Mammary epithelial cell (primary cell): ENCODE data around the gene TEX264.

Experiments
- EZH2 ChIP-seq: IDR thresholded peaks from 2 replicates; pipeline ENCODE4 v1.6.1; 2012; ENCODE audit warnings: low read length, inconsistent platforms, borderline replicate concordance
- TF ChIP-seq, protein P1 (sequence below), 2 donors: IDR thresholded peaks in 1 of 2; conservative IDR thresholded peaks in 1 of 2; 2 replicates each; pipeline ENCODE4 v1.5.1; 2011 to 2012; ENCODE audit warnings: inconsistent platforms in 2 of 2, low read length in 2 of 2, mild to moderate bottlenecking in 2 of 2, control low read depth in 1 of 2, low read depth in 1 of 2; ENCODE audit not compliant: insufficient read depth in 1 of 2; ENCODE audit errors: extremely low read depth in 1 of 2

DNA sequence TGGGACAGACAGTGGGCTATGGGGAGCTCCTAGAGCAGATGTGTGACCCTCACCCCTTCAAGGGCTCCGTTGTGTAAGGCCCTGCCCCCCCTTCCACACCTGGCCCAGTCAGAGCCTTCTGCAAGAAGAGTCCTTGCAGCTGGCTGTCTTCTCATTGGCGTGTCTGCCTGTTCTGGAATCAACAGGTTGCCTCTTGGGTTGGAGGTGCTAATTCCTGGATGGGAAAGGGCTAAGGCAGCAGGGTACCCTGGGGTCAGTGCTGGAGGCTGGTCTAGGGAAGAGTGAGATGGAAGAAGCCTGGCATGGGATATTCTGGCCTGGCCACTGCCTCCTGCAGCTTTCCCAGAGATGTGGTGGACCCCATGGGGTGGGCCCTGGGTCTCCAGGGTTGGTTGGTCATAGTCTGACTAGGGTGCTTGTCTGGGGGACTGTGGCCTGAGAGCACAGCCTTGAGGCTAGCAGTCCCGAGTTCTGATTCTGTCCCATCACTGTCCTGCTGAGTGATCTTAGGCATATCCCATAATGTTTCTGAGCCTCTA, 5.1 kb downstream of the TEX264 start:
- TF ChIP-seq, protein P1, sequence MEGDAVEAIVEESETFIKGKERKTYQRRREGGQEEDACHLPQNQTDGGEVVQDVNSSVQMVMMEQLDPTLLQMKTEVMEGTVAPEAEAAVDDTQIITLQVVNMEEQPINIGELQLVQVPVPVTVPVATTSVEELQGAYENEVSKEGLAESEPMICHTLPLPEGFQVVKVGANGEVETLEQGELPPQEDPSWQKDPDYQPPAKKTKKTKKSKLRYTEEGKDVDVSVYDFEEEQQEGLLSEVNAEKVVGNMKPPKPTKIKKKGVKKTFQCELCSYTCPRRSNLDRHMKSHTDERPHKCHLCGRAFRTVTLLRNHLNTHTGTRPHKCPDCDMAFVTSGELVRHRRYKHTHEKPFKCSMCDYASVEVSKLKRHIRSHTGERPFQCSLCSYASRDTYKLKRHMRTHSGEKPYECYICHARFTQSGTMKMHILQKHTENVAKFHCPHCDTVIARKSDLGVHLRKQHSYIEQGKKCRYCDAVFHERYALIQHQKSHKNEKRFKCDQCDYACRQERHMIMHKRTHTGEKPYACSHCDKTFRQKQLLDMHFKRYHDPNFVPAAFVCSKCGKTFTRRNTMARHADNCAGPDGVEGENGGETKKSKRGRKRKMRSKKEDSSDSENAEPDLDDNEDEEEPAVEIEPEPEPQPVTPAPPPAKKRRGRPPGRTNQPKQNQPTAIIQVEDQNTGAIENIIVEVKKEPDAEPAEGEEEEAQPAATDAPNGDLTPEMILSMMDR (conservative IDR thresholded peaks at IDR 0.05 in 1 of 2, IDR thresholded peaks at IDR 0.05 in 1 of 2; ENCODE audit: extremely low read depth in 1 of 2, insufficient read depth in 1 of 2, low read depth in 1 of 2, low read length in 2 of 2) = no peak
- no peak for TF ChIP-seq EZH2
